ENCODE data around the gene BTNL8.

- TF ChIP-seq CTCF (IDR thresholded peaks at IDR 0.05; ENCODE audit: insufficient read depth, low read depth, low read length): no peak
- no peak for TF ChIP-seq EZH2 (IDR thresholded peaks at IDR 0.05; ENCODE audit: insufficient read depth, low read length)
These were observed 46.5 kb upstream of the BTNL8 start for GRCh38 chr5:180852495-180852894.
